Karpas-422 (cell line): ENCODE data around the gene TUBE1. TPM values are rescaled to one million over a fixed set of nuclear protein-coding genes. Genes with fewer than 3 reads are reported as not detected.
A peak's percentile ranks its signal among the peaks of the same experiment; 100 is the strongest.

ENCODE experiments used
- DNase-seq: peaks from one replicate; pipeline ENCODE4 v3.0.0-alpha.2; 2015
- H2AFZ ChIP-seq: fragments of 200-600 bp; sonication (generic); 2 replicates; pipeline ENCODE4 v1.6.1; 2014; ENCODE audit warnings: antibody characterized with exemption, low read length, mixed read lengths
- H3K27ac ChIP-seq: fragments of 200-600 bp; sonication (generic); 2 replicates; pipeline ENCODE4 v1.5.1; 2014; ENCODE audit warnings: mild to moderate bottlenecking, low read length, moderate library complexity
- H3K27me3 ChIP-seq: fragments of 200-600 bp; sonication (generic); 2 replicates; pipeline ENCODE4 v1.6.1; 2014; ENCODE audit warnings: low read length, mixed read lengths
- H3K36me3 ChIP-seq: fragments of 200-600 bp; sonication (generic); 2 replicates; pipeline ENCODE4 v1.6.1; 2014; ENCODE audit warnings: low read length, mixed read lengths; ENCODE audit not compliant: insufficient read depth
- H3K4me1 ChIP-seq: fragments of 200-600 bp; sonication (generic); 2 replicates; pipeline ENCODE4 v1.6.1; 2014; ENCODE audit warnings: mild to moderate bottlenecking, low read length, mixed read lengths
- H3K4me2 ChIP-seq: fragments of 200-600 bp; sonication (generic); 2 replicates; pipeline ENCODE4 v1.6.1; 2014; ENCODE audit warnings: low read length, low read depth, mild to moderate bottlenecking; ENCODE audit not compliant: poor library complexity, severe bottlenecking
- H3K4me3 ChIP-seq: fragments of 200-600 bp; sonication (generic); 2 replicates; pipeline ENCODE4 v1.5.1; 2014; ENCODE audit warnings: mild to moderate bottlenecking, antibody characterized with exemption, low read length, mixed read lengths
- H3K79me2 ChIP-seq: fragments of 200-600 bp; sonication (generic); 2 replicates; pipeline ENCODE4 v1.6.1; 2014; ENCODE audit warnings: mild to moderate bottlenecking, low read length, mixed read lengths
- H3K9ac ChIP-seq: fragments of 200-600 bp; sonication (generic); 2 replicates; pipeline ENCODE4 v1.6.0; 2014; ENCODE audit warnings: low read length
- H3K9me2 ChIP-seq: fragments of 200-600 bp; sonication (generic), shearing (Covaris generic); replicated peaks from 2 replicates; pipeline ENCODE4 v1.6.0; 2014; ENCODE audit warnings: mild to moderate bottlenecking, low read length, moderate library complexity; ENCODE audit not compliant: insufficient read depth
- H3K9me3 ChIP-seq: fragments of 300-700, 200-600 bp; sonication (generic); 2 replicates; pipeline ENCODE4 v1.6.1; 2014; ENCODE audit warnings: low read length, mixed read lengths
- H4K20me1 ChIP-seq: fragments of 200-600 bp; sonication (generic); 2 replicates; pipeline ENCODE4 v1.6.1; 2014; ENCODE audit warnings: mild to moderate bottlenecking, antibody characterized with exemption, low read length, low read depth; ENCODE audit not compliant: insufficient read depth
- total RNA-seq: library from RNA; depleted of rRNA; stranded (reverse); fragments of >200 nt; shearing (Covaris generic); gene quantifications from 2 replicates; pipeline ENCODE4 v1.2.3, GENCODE V29; 2014; ENCODE audit warnings: low replicate concordance; rRNA removed

The TUBE1 gene
- total RNA-seq, 1 experiment from 2014 or later: 110 TPM

GRCh38 chr6:112029045-112029822, 58.0 kb downstream of the TUBE1 start:
- Histone ChIP-seq H3K9me3 (no peaks in the 10 kb centered on the region), H4K20me1 (no peaks in the 10 kb centered on the region), H3K79me2 (no peaks in the 10 kb centered on the region), H3K36me3 (no peaks in the 10 kb centered on the region), H3K4me1 (no peaks in the 10 kb centered on the region), H3K27ac (no peak overlapping the region), H3K4me3 (no peak overlapping the region), H3K4me2 (no peak overlapping the region), H3K9me2 (no peaks in the 10 kb centered on the region), H3K27me3 (no peaks in the 10 kb centered on the region), H3K9ac (no peak overlapping the region), H2AFZ (peak overlapping the region; percentile 57; the same call in 1 of the 2 replicates)
- DNase-seq: peak; percentile 87

DNA sequence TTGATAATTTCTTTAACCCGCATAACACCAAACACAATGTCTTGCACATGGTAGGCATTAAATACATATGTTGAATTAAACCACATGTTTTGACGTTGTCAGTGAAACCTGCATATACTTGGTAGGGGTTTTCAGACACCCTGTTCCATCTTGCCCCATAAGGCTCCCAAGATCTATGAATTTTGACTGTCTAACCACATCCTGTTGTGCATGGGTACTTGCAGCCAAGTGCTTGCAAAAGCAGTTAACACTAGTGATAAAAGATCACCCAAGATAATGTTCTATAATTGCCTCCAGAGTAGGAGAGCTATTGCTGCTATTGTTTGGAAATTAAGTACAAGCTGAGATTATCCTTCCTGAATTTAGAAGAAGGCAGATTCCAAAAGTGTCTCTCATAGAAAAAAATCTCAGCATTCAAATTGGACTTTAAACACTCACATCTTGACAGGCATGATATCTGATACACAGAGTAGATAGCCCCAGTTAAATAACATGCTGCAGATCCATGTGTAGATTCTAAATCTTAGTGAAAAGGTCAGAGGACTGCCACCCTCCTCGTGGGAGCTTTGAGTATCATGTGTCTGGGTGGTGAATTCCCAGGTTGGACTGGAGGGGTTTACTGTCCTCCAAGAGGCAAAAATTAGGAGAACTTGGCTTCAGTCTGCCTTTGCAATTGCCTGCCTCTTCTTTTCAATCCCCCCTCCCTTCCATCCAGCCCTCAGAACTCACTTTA, 59.2 kb downstream of the TUBE1 start:
- Histone ChIP-seq H2AFZ (no peak overlapping the region), H3K36me3 (no peaks in the 10 kb centered on the region), H3K4me3 (no peak overlapping the region), H3K4me2 (no peak overlapping the region), H3K27ac (no peak overlapping the region), H4K20me1 (no peaks in the 10 kb centered on the region), H3K9me3 (no peaks in the 10 kb centered on the region), H3K4me1 (no peaks in the 10 kb centered on the region), H3K9me2 (no peaks in the 10 kb centered on the region), H3K9ac (no peak overlapping the region), H3K79me2 (no peaks in the 10 kb centered on the region), H3K27me3 (no peaks in the 10 kb centered on the region)
- DNase-seq: no peak

DNA sequence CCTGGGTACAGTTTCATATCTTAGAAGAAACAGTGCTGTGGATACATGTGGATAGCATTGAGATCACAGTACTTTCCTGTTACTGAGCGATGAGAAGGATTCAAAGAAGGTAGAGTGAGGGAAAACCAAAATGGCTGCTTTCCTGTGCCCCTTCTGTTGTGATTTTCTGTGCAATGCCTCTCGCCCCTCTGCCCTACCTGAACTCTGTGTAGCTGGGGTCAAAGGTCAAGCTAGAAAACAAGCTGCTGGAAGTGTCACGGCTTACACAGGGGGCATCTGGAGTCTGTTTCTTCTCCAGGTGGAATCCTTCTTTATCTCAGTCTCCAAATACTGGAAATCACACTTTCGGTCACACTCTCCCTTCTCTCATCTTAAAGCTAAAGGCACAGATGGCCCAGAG, 60.3 kb downstream of the TUBE1 start:
- H3K27ac ChIP-seq: no peak overlapping the region
- no peaks in the 10 kb centered on the region for H3K27me3 ChIP-seq
- no peak overlapping the region for H3K4me3 ChIP-seq
- no peaks in the 10 kb centered on the region for H3K9me3 ChIP-seq
- H2AFZ ChIP-seq: no peak overlapping the region
- H3K9me2 ChIP-seq: no peaks in the 10 kb centered on the region
- no peak overlapping the region for H3K9ac ChIP-seq
- no peak overlapping the region for H3K4me2 ChIP-seq
- no peaks in the 10 kb centered on the region for H4K20me1 ChIP-seq
- H3K79me2 ChIP-seq: no peaks in the 10 kb centered on the region
- no peaks in the 10 kb centered on the region for H3K36me3 ChIP-seq
- DNase-seq: no peak
- H3K4me1 ChIP-seq: no peaks in the 10 kb centered on the region

DNA sequence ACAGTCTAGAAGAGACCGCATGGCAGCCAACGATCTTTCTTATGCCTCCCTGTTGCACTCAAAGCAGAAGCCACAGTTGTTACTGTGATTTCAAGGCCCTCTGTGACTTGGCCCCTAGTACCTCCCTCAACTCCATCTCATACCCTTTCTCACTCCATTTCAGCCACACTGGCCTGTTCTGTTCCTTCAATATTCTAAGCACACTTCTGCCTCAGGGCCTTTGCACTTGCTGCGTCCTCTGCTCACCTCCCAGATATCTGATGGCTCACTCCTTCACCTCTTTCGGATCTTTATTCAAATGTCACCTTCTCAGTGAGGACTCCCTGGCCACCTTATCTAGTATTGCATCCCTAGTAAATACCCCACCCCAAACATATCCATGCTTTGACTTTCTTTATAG, 62.8 kb downstream of the TUBE1 start:
- H2AFZ ChIP-seq: no peak overlapping the region
- no peaks in the 10 kb centered on the region for H3K79me2 ChIP-seq
- H3K36me3 ChIP-seq: no peaks in the 10 kb centered on the region

GRCh38 chr6:112022749-112023148, 64.5 kb downstream of the TUBE1 start:
- Histone ChIP-seq H3K4me3 (no peak overlapping the region), H3K36me3 (no peaks in the 10 kb centered on the region), H3K79me2 (no peaks in the 10 kb centered on the region), H3K9ac (no peak overlapping the region), H3K27ac (no peak overlapping the region), H3K4me2 (no peak overlapping the region), H4K20me1 (no peaks in the 10 kb centered on the region), H3K4me1 (no peaks in the 10 kb centered on the region), H3K9me2 (no peaks in the 10 kb centered on the region), H2AFZ (no peak overlapping the region), H3K27me3 (no peaks in the 10 kb centered on the region), H3K9me3 (no peaks in the 10 kb centered on the region)
- no peak for DNase-seq

More for the DNA sequence above, 62.8 kb downstream of the TUBE1 start:
- H3K9ac ChIP-seq: no peak overlapping the region
- H3K4me1 ChIP-seq: no peaks in the 10 kb centered on the region
- H3K9me3 ChIP-seq: no peaks in the 10 kb centered on the region
- DNase-seq: no peak
- no peak overlapping the region for H3K27ac ChIP-seq
- no peak overlapping the region for H3K4me3 ChIP-seq
- no peak overlapping the region for H3K4me2 ChIP-seq
- no peaks in the 10 kb centered on the region for H3K9me2 ChIP-seq
- no peaks in the 10 kb centered on the region for H4K20me1 ChIP-seq
- no peaks in the 10 kb centered on the region for H3K27me3 ChIP-seq

DNA sequence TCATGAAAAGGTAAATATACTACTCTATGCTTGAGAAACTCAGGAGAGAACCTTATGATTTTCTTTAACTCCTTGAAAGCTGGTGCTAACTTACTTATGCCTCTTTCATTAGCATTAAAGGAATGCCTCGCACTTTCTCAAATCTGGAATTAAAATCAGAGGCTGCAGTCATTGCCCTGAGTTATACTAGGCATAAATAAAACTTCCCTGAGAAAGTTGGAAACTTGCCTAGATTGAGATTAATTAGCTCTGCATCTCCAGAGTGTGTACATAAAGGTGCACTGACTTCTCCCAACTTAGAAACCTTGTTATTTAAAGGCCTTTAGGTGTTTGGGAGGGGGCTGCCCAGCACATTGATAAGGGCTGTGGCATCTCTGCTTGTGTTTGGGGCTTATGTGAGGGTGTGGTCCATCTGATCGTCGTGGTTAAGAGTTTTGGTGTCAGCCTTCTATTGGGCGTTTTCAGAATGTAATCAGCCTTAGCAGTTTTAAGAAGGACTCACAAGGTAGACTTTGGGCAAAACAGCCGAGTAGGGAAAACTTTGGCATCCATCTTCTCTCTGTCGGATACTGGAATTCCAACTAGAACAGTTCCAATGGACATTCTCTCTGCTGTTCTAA, 65.5 kb downstream of the TUBE1 start:
- Histone ChIP-seq H3K4me1 (no peaks in the 10 kb centered on the region), H3K4me2 (no peak overlapping the region), H3K9me2 (no peaks in the 10 kb centered on the region), H3K79me2 (no peaks in the 10 kb centered on the region), H3K9me3 (no peaks in the 10 kb centered on the region), H3K9ac (no peak overlapping the region), H3K27ac (no peak overlapping the region), H3K36me3 (no peaks in the 10 kb centered on the region), H3K4me3 (no peak overlapping the region), H2AFZ (no peak overlapping the region), H3K27me3 (no peaks in the 10 kb centered on the region), H4K20me1 (no peaks in the 10 kb centered on the region)
- DNase-seq: no peak

Other genes with a start within 250 kb of the TUBE1 start
- 249 and 311 TPM in 2 replicates for gene FYN, start 214.0 kb downstream of the TUBE1 start, total RNA-seq
- 0.25 TPM in 1 of 2 replicates, not detected in the other for gene CCN6, start 33.4 kb downstream of the TUBE1 start, total RNA-seq
- gene FAM229B, start 109 bp upstream of the TUBE1 start, total RNA-seq: 8.2 and 9.2 TPM in 2 replicates
- gene LAMA4, start 167.1 kb upstream of the TUBE1 start, total RNA-seq: not detected in 2 replicates